ENCODE results near the gene PTPRG.

GRCh38 chr3:61690016-61690415 lies 128.6 kb downstream of the PTPRG start:
- TF ChIP-seq, protein P1, sequence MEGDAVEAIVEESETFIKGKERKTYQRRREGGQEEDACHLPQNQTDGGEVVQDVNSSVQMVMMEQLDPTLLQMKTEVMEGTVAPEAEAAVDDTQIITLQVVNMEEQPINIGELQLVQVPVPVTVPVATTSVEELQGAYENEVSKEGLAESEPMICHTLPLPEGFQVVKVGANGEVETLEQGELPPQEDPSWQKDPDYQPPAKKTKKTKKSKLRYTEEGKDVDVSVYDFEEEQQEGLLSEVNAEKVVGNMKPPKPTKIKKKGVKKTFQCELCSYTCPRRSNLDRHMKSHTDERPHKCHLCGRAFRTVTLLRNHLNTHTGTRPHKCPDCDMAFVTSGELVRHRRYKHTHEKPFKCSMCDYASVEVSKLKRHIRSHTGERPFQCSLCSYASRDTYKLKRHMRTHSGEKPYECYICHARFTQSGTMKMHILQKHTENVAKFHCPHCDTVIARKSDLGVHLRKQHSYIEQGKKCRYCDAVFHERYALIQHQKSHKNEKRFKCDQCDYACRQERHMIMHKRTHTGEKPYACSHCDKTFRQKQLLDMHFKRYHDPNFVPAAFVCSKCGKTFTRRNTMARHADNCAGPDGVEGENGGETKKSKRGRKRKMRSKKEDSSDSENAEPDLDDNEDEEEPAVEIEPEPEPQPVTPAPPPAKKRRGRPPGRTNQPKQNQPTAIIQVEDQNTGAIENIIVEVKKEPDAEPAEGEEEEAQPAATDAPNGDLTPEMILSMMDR (IDR thresholded peaks at IDR 0.05; ENCODE audit: insufficient read depth, low read depth, low read length), result no peak
- no peak for TF ChIP-seq EZH2 (IDR thresholded peaks at IDR 0.05; ENCODE audit: insufficient read depth, low read length)
